Heart left ventricle (tissue), 16 donors: ENCODE measurements around the gene S100PBP. TPM values are rescaled to one million over a fixed set of nuclear protein-coding genes. Genes with fewer than 3 reads are reported as not detected.
"Not testable (repeated sequence)": the region's sequence is repeated elsewhere in the genome, so short reads cannot be mapped to it uniquely, and the experiment has no call there.

Experiments
- ATAC-seq, 4 donors: fragments of 200-7000 bp; cut with Tn5 transposase; one replicate each; pipeline ENCODE4 v1.9.1; 2020 to 2022; ENCODE audit warnings: moderate library complexity in 4 of 4, mild to moderate bottlenecking in 3 of 4, moderate number of reproducible peaks in 1 of 4
- DNase-seq, 5 donors: peaks; one replicate each; pipeline ENCODE4 v3.0.0-alpha.2; 2020
- H3K27ac ChIP-seq, 12 donors: fragments of 200-600 bp; sonication (generic) in 4 of 12; one replicate each; pipeline versions ENCODE4 v1.5.0 to v1.8.0; 2016 to 2022; ENCODE audit warnings: mild to moderate bottlenecking in 2 of 12
- H3K27me3 ChIP-seq, 9 donors: fragments of 200-600 bp; sonication (generic) in 2 of 9; one replicate each; pipeline versions ENCODE4 v1.5.1 to v1.8.0; 2016 to 2022; ENCODE audit warnings: mild to moderate bottlenecking in 3 of 9
- H3K36me3 ChIP-seq, 9 donors: fragments of 200-600 bp; sonication (generic) in 2 of 9; one replicate each; pipeline versions ENCODE4 v1.5.0 to v1.8.0; 2018 to 2022; ENCODE audit warnings: mild to moderate bottlenecking in 2 of 9
- H3K4me1 ChIP-seq, 12 donors: fragments of 200-600 bp; sonication (generic) in 4 of 12; one replicate each; pipeline versions ENCODE4 v1.5.0 to v1.8.0; 2016 to 2022; ENCODE audit warnings: mild to moderate bottlenecking in 3 of 12
- H3K4me3 ChIP-seq, 12 donors: fragments of 200-600 bp; sonication (generic) in 4 of 12; one replicate each; pipeline versions ENCODE4 v1.5.0 to v1.8.0; 2017 to 2022; ENCODE audit warnings: mild to moderate bottlenecking in 9 of 12, moderate library complexity in 4 of 12
- H3K9me3 ChIP-seq, 12 donors: fragments of 200-600 bp; sonication (generic) in 4 of 12; one replicate each; pipeline versions ENCODE4 v1.5.0 to v1.8.0; 2016 to 2022; ENCODE audit warnings: mild to moderate bottlenecking in 1 of 12
- POLR2A ChIP-seq, 2 donors: fragments of 450-650 bp; IDR thresholded peaks; one replicate each; pipeline ENCODE4 v1.6.1; 2017; ENCODE audit warnings: antibody characterized with exemption in 2 of 2, mild to moderate bottlenecking in 2 of 2, moderate library complexity in 2 of 2
- WGBS, 4 donors: extraction: QIAGEN DNeasy Blood & Tissue Kit in 2 of 4; methylation state at CpG; one replicate each; pipeline versions ENCODE4 v1.1.5 to v1.1.7; 2013 to 2018; 5-methylcytosine and 5-hydroxymethylcytosine counted together
- intact Hi-C, 10 donors: fragments of 100-400 bp; cut with DNase I; formaldehyde crosslinking; loops; one replicate each; pipeline versions ENCODE4 v1.11.1 to v1.14.2; 2022
- polyA plus RNA-seq, 2 donors: library from polyadenylated mRNA; stranded (reverse); fragments of 200-250 nt; gene quantifications; one replicate each; pipeline ENCODE4 v1.2.3, GENCODE V29; 2013
- total RNA-seq, 9 donors: library from RNA; depleted of rRNA in 2 of 9; stranded (reverse); fragments of >200 nt in 2 of 9; fragmentation: NEBNext Ultra II Directional in 3 of 9; extraction: Animal tissue kit (Norgen Biotek cat#: 25700) in 3 of 9; gene quantifications; one replicate each; pipeline versions ENCODE4 v1.1.0 to v1.2.4, GENCODE V29; 2016 to 2023
- TF ChIP-seq, protein P1 (sequence below), 12 donors: fragments of 200-600 bp; sonication (generic) in 4 of 12; IDR thresholded peaks; one replicate each; pipeline versions ENCODE4 v1.5.0 to v1.8.0; 2018 to 2022; ENCODE audit warnings: antibody characterized with exemption in 12 of 12, mild to moderate bottlenecking in 5 of 12
- donor health status: ischemic (EF 13 %, LVEDD 7.1; RV severe dilation, severe dysfunction).
- donor health status: healthy with polysubstance abuse.
- donor health status: DM: no; HTN: yes; CAD: no.
- donor health status: DM: no; HTN: no; CAD: no.
- donor health status: ischemic (EF 25% LVEDD 6.9; RV normal size, moderate dysfunction).
- donor health status: ischemic (EF 25% LVEDD 5.7; RV mildly dilated, moderate dysfunction).
- donor health status: healthy.
- donor health status: DM: yes; HTN: yes; CAD: no.
- donor health status: ischemic (EF 35%, LVEDD 5.7; RV mildly dilated, moderate dysfunction).
- donor health status: nonischemic (EF 11% LVEDD 7.7; RV severe dilation, severe dysfunction).
- donor health status: DM: yes; HTN: yes; CAD: no.
- donor health status: PGD.
- donor health status: ischemic (EF 29% LVEDD 5.4; RV normal size, mild dysfunction).
- donor health status: nonischemic (EF 23%, LVEDD 6.1; RV moderate dilation, normal function).

Gene S100PBP
- total and polyA plus RNA-seq, 11 donors: 5.8 to 21.2 (median 10.7) TPM

DNA sequence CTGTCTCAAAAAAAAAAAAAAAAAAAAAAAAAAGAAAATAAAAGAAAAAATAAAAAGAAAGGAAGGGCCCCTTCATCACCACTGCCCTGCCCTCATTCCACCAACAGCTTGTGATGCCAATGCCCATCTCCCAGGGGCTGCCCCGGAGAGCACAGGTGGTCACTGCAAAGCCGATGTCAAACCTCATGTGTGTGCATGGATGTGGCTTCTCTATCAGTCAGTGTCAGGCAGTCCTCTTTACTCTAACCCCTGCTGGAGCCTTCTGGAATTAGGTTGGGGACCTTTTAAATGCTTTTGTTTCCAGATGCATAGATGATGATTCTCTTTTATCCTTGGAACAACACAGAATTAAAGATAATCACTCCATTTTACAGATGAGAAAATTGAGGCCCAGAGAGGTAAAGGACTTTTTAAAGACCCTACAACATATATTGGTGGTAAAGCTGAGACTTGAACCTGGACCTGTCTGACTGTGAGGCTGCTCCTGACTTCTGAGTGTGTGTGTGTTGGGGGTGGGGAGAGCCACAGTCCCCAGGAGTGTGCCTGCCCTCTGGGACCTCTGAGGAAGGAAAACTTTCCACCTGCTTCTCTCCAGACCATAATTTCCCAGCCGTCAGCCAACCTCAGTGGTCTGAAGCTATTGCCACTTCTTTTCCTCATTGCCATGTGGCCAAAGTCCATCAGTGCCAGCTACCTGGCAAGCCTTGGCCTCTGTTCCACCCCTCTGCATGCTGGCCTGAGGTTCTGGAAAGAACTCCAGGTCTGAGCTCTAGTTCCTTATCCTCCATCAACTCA, 86.7 kb downstream of the S100PBP start:
- no peak for TF ChIP-seq POLR2A (IDR thresholded peaks at IDR 0.05)
- TF ChIP-seq, protein P1, sequence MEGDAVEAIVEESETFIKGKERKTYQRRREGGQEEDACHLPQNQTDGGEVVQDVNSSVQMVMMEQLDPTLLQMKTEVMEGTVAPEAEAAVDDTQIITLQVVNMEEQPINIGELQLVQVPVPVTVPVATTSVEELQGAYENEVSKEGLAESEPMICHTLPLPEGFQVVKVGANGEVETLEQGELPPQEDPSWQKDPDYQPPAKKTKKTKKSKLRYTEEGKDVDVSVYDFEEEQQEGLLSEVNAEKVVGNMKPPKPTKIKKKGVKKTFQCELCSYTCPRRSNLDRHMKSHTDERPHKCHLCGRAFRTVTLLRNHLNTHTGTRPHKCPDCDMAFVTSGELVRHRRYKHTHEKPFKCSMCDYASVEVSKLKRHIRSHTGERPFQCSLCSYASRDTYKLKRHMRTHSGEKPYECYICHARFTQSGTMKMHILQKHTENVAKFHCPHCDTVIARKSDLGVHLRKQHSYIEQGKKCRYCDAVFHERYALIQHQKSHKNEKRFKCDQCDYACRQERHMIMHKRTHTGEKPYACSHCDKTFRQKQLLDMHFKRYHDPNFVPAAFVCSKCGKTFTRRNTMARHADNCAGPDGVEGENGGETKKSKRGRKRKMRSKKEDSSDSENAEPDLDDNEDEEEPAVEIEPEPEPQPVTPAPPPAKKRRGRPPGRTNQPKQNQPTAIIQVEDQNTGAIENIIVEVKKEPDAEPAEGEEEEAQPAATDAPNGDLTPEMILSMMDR (IDR thresholded peaks at IDR 0.05): no peak
- intact Hi-C loops: loop anchor here in 1 of 10 donors (5.0 kb wide), 1 partner anchor 1758 kb away; no protein-coding TSS in a partner anchor
- WGBS, 4 donors: 64 to 73% (median 69%) methylated on average over 3 of the region's 3 CpGs
- Histone ChIP-seq H3K4me3 (no peak overlapping the region), H3K4me1 (peaks cover 0 to 14% (median 9%) of the 10 kb centered on the region in 12 donors), H3K27ac (no peak overlapping the region), H3K27me3 (peaks cover 0 to 33% (median 0%) of the 10 kb centered on the region in 9 donors), H3K36me3 (no peaks in the 10 kb centered on the region), H3K9me3 (no peaks in the 10 kb centered on the region)
- DNase-seq (no peak), ATAC-seq (no peak)

DNA sequence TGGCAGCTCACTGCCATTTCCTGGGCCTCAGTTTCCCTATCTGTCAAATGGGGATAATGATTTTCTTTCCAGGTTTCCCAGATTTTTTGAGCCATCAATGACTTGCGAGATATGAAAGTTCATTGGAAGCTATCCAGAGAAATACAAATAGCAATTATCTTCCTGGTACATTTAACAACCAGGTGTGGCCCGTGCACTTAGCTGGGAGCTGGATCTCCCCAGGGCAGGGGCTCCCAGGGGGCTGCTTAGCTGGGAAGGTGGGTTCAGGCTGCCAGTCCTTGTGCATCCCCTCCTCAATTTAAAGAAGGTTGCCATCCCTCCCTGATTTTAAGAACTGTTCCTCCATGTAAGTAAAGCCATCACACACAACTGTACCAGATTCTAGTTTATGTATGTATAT, 87.3 kb downstream of the S100PBP start:
- intact Hi-C loops: loop anchor here in 1 of 10 donors (5.0 kb wide), 1 partner anchor 1758 kb away; no protein-coding TSS in a partner anchor
- 43 to 64% (median 58%) methylated on average over 2 of the region's 2 CpGs for WGBS, 4 donors
- H3K9me3 ChIP-seq: no peaks in the 10 kb centered on the region

DNA sequence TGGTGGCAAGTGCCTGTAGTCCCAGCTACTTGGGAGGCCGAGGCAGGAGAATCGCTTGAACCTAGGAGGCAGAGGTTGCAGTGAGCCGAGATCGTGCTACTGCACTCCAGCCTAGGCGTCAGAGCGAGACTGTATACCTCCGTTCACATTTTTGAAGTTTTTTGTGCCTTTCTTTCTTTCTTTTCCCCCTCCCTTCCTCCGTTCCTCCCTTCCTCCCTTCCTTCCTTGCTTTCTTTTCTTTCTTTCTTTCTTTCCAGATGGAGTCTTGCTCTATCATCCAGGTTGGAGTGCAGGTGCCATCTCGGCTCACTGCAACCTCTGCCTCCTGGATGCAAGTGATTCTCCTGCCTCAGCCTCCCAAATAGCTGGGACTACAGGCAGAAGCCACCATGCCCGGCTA, 88.1 kb downstream of the S100PBP start:
- 79 to 82% (median 80%) methylated on average over 10 of the region's 10 CpGs for WGBS, 4 donors
- ATAC-seq, H3K4me3 ChIP-seq, intact Hi-C loops, H3K36me3 ChIP-seq, DNase-seq, H3K27ac ChIP-seq, H3K9me3 ChIP-seq: not testable (repeated sequence)
- Histone ChIP-seq H3K4me1 (peaks cover 0 to 11% (median 6%) of the 10 kb centered on the region in 12 donors), H3K27me3 (peaks cover 0 to 19% (median 0%) of the 10 kb centered on the region in 9 donors)

More for the DNA sequence above, 87.3 kb downstream of the S100PBP start:
- DNase-seq (no peak), ATAC-seq (no peak)
- no peaks in the 10 kb centered on the region for H3K36me3 ChIP-seq
- TF ChIP-seq POLR2A (IDR thresholded peaks at IDR 0.05): no peak
- TF ChIP-seq, protein P1 (IDR thresholded peaks at IDR 0.05): no peak
- no peak overlapping the region for H3K4me3 ChIP-seq
- no peak overlapping the region for H3K27ac ChIP-seq
- peaks cover 0 to 14% (median 9%) of the 10 kb centered on the region in 12 donors for H3K4me1 ChIP-seq
- H3K27me3 ChIP-seq: peaks cover 0 to 27% (median 0%) of the 10 kb centered on the region in 9 donors

DNA sequence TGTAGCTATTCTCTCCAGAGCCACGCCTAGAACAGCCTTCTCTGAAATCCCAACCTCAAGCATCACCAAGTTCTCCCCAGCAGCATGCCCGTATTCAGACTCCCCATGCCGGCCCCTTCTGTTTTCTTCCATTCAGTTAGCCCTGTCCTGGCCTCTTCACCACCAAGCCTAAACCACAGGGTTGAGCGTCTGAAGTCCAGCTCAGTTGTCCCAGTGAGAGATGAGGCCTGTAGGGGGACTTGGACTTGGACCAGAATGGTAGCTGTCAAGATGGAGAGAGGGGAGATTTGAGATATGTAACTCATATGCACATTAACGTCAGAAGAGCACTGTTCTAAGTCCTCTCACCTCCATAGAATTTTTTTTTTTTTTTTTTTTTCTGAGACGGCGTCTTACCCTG, 89.2 kb downstream of the S100PBP start:
- TF ChIP-seq, protein P1 (IDR thresholded peaks at IDR 0.05): no peak
- TF ChIP-seq POLR2A (IDR thresholded peaks at IDR 0.05): no peak
- Histone ChIP-seq H3K27ac (no peak overlapping the region), H3K36me3 (no peaks in the 10 kb centered on the region), H3K4me1 (peaks cover 0 to 6% (median under 1%) of the 10 kb centered on the region in 12 donors), H3K4me3 (no peak overlapping the region), H3K27me3 (peaks cover 0 to 11% (median 0%) of the 10 kb centered on the region in 9 donors), H3K9me3 (no peaks in the 10 kb centered on the region)
- DNase-seq (no peak), ATAC-seq (no peak)
- WGBS, 4 donors: 87 to 89% (median 88%) methylated on average over 7 of the region's 7 CpGs
- intact Hi-C loops: no loop called here
